Skeletal muscle tissue (tissue), 4 donors: ENCODE results near the gene DNAJC1. TPM values are rescaled to one million over a fixed set of nuclear protein-coding genes. Genes with fewer than 3 reads are reported as not detected.

Experiments used
- H3K27ac ChIP-seq: one replicate; pipeline ENCODE4 v1.7.0; 2013; ENCODE audit warnings: mild to moderate bottlenecking, low read depth, low read length, inconsistent platforms
- H3K27me3 ChIP-seq, 3 donors: one replicate each; pipeline ENCODE4 v1.7.0; 2013; ENCODE audit warnings: low read length in 3 of 3; ENCODE audit not compliant: control insufficient read depth in 3 of 3, insufficient read depth in 3 of 3
- H3K36me3 ChIP-seq, 3 donors: one replicate each; pipeline ENCODE4 v1.7.0; 2013; ENCODE audit warnings: low read length in 3 of 3; ENCODE audit not compliant: control insufficient read depth in 3 of 3, insufficient read depth in 3 of 3
- H3K4me1 ChIP-seq, 3 donors: one replicate each; pipeline ENCODE4 v1.7.0; 2013; ENCODE audit warnings: low read length in 3 of 3, mild to moderate bottlenecking in 3 of 3; ENCODE audit not compliant: control insufficient read depth in 3 of 3, insufficient read depth in 3 of 3
- H3K4me3 ChIP-seq, 3 donors: one replicate each; pipeline ENCODE4 v1.7.0; 2013; ENCODE audit warnings: low read length in 3 of 3
- H3K9ac ChIP-seq, 3 donors: one replicate each; pipeline ENCODE4 v1.7.0; 2013; ENCODE audit warnings: low read length in 3 of 3, mild to moderate bottlenecking in 3 of 3, moderate library complexity in 2 of 3, low read depth in 1 of 3
- H3K9me3 ChIP-seq, 3 donors: one replicate each; pipeline ENCODE4 v1.7.0; 2013; ENCODE audit warnings: low read length in 3 of 3; ENCODE audit not compliant: control insufficient read depth in 3 of 3
- total RNA-seq: library from RNA; depleted of rRNA; stranded (reverse); fragments of >200 nt; gene quantifications from one replicate; pipeline ENCODE4 v1.2.3, GENCODE V29; 2014
- donor health status: Osteomylitis.

Gene DNAJC1
- total RNA-seq, 1 donor from 2014 or later = 9.9 TPM

DNA sequence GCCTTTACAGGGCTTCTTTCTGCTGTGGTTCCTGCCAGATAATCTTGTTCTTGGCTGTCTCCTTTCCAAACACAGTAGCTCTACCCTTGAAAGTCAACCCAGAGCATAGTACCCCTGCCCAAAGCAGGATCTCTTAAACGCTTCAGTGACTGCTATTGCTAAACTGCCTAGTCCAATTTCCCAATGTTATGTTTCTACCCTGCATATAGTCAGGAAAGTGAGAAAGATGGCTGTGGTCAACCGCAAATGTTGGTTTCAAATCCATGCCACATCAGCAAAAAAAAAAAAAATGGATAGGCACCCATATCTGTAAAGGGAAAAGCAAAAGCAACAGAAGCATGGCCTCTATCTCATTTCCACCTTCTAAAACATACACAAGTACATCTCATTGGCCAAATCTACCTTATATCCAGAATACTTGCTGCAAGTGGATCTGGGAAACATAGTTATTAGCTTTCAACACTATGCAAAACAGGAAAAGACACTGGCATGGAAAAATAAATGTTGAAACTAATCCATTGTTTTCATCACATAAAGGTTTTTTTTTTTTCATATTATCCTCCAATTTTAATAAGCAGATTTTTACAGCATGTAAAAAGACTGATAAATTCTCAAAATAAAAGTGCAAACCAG is 59.8 kb downstream of the DNAJC1 start:
- Histone ChIP-seq H3K27me3 (no peaks in the 10 kb centered on the region), H3K36me3 (no peaks in the 10 kb centered on the region), H3K4me1 (peaks cover 0 to 2% (median 0%) of the 10 kb centered on the region in 3 donors), H3K9me3 (no peaks in the 10 kb centered on the region), H3K4me3 (no peak overlapping the region), H3K9ac (no peak overlapping the region), H3K27ac (no peak overlapping the region)

GRCh38 chr10:21935439-21936023 is 68.0 kb downstream of the DNAJC1 start:
- Histone ChIP-seq H3K9ac (no peak overlapping the region), H3K27me3 (no peaks in the 10 kb centered on the region), H3K36me3 (no peaks in the 10 kb centered on the region), H3K9me3 (no peaks in the 10 kb centered on the region), H3K4me3 (no peak overlapping the region), H3K27ac (no peak overlapping the region), H3K4me1 (no peaks in the 10 kb centered on the region)

GRCh38 chr10:21934307-21934706 is 69.2 kb downstream of the DNAJC1 start:
- Histone ChIP-seq H3K4me3 (no peak overlapping the region), H3K27me3 (no peaks in the 10 kb centered on the region), H3K4me1 (no peaks in the 10 kb centered on the region), H3K36me3 (no peaks in the 10 kb centered on the region), H3K9me3 (no peaks in the 10 kb centered on the region), H3K27ac (no peak overlapping the region), H3K9ac (no peak overlapping the region)

DNA sequence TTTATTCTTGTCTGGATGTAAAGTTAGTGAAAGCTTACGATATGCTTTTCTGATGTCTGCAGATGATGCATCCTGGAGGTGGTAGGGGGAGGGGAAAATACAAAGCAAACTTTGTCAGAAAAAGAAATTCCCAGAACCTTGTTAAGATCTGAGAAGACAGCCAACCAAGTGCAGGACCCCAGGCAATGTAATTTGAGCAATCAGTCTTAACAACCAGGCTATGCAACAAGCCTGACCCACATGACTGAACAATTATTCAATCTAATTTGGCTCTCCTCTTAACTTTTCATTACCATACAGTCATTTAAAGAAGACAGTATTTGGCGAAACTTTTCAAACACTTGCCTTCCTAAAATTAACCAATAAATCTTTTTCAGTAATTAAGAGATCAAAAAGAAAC is 74.5 kb downstream of the DNAJC1 start:
- H3K27me3 ChIP-seq = no peaks in the 10 kb centered on the region
- no peaks in the 10 kb centered on the region for H3K4me1 ChIP-seq
- no peaks in the 10 kb centered on the region for H3K36me3 ChIP-seq
- no peak overlapping the region for H3K4me3 ChIP-seq
- H3K27ac ChIP-seq = no peak overlapping the region
- no peak overlapping the region for H3K9ac ChIP-seq
- H3K9me3 ChIP-seq = no peaks in the 10 kb centered on the region

- H3K9ac ChIP-seq = no peak overlapping the region
These were observed 75.7 kb downstream of the DNAJC1 start for GRCh38 chr10:21927631-21928353.

DNA sequence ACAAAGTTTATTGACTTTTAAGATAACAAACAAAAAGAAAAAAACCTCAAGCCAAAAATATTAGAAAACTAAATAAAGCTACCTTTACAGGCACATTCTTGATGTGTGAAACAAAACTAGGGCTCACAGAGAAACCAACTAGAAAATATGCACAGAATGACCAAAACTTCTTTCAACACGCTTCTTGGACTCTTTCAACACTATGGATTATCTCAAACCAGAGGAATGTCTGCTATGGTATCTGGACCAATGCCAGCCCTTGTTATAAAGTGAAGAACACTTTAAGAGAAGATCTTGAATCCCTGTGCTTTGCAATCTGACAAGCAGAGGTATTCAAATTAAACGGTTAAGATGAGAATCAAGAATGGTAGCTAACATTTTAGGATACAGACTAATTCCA is 76.6 kb downstream of the DNAJC1 start:
- no peak overlapping the region for H3K9ac ChIP-seq
- H3K4me3 ChIP-seq = no peak overlapping the region
- no peaks in the 10 kb centered on the region for H3K36me3 ChIP-seq
- no peaks in the 10 kb centered on the region for H3K27me3 ChIP-seq
- no peaks in the 10 kb centered on the region for H3K4me1 ChIP-seq
- H3K27ac ChIP-seq = no peak overlapping the region
- H3K9me3 ChIP-seq = no peaks in the 10 kb centered on the region

More at GRCh38 chr10:21927631-21928353, 75.7 kb downstream of the DNAJC1 start:
- Histone ChIP-seq H3K36me3 (no peaks in the 10 kb centered on the region), H3K27ac (no peak overlapping the region), H3K27me3 (no peaks in the 10 kb centered on the region), H3K4me3 (no peak overlapping the region), H3K9me3 (no peaks in the 10 kb centered on the region), H3K4me1 (no peaks in the 10 kb centered on the region)

DNA sequence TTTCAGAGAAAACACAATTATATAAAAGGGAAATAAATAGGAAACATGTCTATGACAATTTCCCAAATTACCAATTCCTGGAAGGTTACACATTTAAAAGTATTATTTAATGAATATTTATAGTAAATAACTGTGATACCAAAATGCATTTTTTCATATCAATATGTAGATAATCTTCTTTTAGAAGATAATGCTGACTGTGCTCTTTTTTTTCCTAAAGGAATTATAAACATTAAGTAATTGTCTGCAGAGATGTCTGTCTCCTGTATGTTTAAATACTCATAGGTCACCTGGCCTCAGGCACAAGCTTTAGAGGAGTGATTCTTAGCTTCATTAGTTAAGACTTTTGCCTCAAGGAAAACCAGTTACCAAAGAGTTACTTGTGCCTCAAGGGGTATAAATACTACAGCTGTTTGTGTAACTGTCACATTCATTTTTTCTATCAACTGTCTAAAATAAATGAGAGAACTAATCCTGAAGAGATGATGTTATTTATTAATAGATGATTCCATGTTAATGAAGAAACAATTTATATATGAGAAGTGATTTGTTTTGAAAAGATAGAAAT is 77.1 kb downstream of the DNAJC1 start:
- Histone ChIP-seq H3K9ac (no peak overlapping the region), H3K9me3 (no peaks in the 10 kb centered on the region), H3K4me3 (no peak overlapping the region), H3K4me1 (no peaks in the 10 kb centered on the region), H3K36me3 (no peaks in the 10 kb centered on the region), H3K27me3 (no peaks in the 10 kb centered on the region), H3K27ac (no peak overlapping the region)

GRCh38 chr10:21925851-21926250 is 77.7 kb downstream of the DNAJC1 start:
- no peak overlapping the region for H3K27ac ChIP-seq
- H3K27me3 ChIP-seq = no peaks in the 10 kb centered on the region
- no peaks in the 10 kb centered on the region for H3K36me3 ChIP-seq
- H3K4me1 ChIP-seq = no peaks in the 10 kb centered on the region
- H3K9ac ChIP-seq = no peak overlapping the region
- H3K4me3 ChIP-seq = no peak overlapping the region
- H3K9me3 ChIP-seq = no peaks in the 10 kb centered on the region

GRCh38 chr10:21924511-21924910 is 79.0 kb downstream of the DNAJC1 start:
- Histone ChIP-seq H3K9ac (no peak overlapping the region), H3K27me3 (no peaks in the 10 kb centered on the region), H3K9me3 (no peaks in the 10 kb centered on the region), H3K27ac (no peak overlapping the region), H3K36me3 (no peaks in the 10 kb centered on the region), H3K4me3 (no peak overlapping the region), H3K4me1 (no peaks in the 10 kb centered on the region)

- H3K27me3 ChIP-seq = no peaks in the 10 kb centered on the region
These were observed 82.9 kb downstream of the DNAJC1 start for GRCh38 chr10:21920633-21921032.

More at GRCh38 chr10:21920633-21921032, 82.9 kb downstream of the DNAJC1 start:
- no peaks in the 10 kb centered on the region for H3K9me3 ChIP-seq
- H3K36me3 ChIP-seq = peaks cover 0 to 8% (median 3%) of the 10 kb centered on the region in 3 donors
- no peak overlapping the region for H3K27ac ChIP-seq
- no peak overlapping the region for H3K9ac ChIP-seq
- H3K4me3 ChIP-seq = no peak overlapping the region
- no peaks in the 10 kb centered on the region for H3K4me1 ChIP-seq
